OCI-LY7 (cell line): ENCODE measurements around the gene RBM44. TPM values are rescaled to one million over a fixed set of nuclear protein-coding genes. Genes with fewer than 3 reads are reported as not detected.

Source experiments
- BruUV-seq: library from RNA; stranded (reverse); fragments of 400-500 nt; replicated peaks from 2 replicates; lab custom pipeline; 2021; lab: Mats Ljungman, UMichigan
- CTCF ChIA-PET: fragments of 300-600 bp; sonication (Branson Sonifier 250); formaldehyde crosslinking; loops from one replicate; lab custom pipeline; 2022; ENCODE audit warnings: antibody characterized with exemption; ENCODE audit not compliant: unreplicated experiment; lab: Charles Lee
- POLR2A ChIA-PET: fragments of 300-600 bp; sonication (Branson Sonifier 250); formaldehyde crosslinking; loops from one replicate; lab custom pipeline; 2022; ENCODE audit warnings: antibody characterized with exemption; lab: Charles Lee
- DNase-seq: peaks from one replicate; pipeline ENCODE4 v3.0.0-alpha.2; 2015; ENCODE audit warnings: low spot score
- H2AFZ ChIP-seq: fragments of 200-600 bp; sonication (generic), shearing (Covaris generic); 2 replicates; pipeline ENCODE4 v1.6.1; 2014; ENCODE audit warnings: mild to moderate bottlenecking, antibody characterized with exemption, low read length, moderate library complexity
- H3K27ac ChIP-seq: fragments of 200-600 bp; sonication (generic); 2 replicates; pipeline ENCODE4 v1.5.1; 2014; ENCODE audit warnings: mixed run types, low read depth, mild to moderate bottlenecking, moderate library complexity, low read length, inconsistent platforms; ENCODE audit not compliant: poor library complexity, severe bottlenecking
- H3K36me3 ChIP-seq: fragments of 200-600 bp; sonication (generic); 2 replicates; pipeline ENCODE4 v1.6.1; 2014; ENCODE audit warnings: mild to moderate bottlenecking, antibody characterized with exemption, low read length, moderate library complexity, mixed read lengths; ENCODE audit not compliant: insufficient read depth
- H3K4me1 ChIP-seq: fragments of 200-600 bp; sonication (generic); 2 replicates; pipeline ENCODE4 v1.5.1; 2014; ENCODE audit warnings: mild to moderate bottlenecking, low read length; ENCODE audit not compliant: insufficient read depth, poor library complexity, severe bottlenecking
- H3K4me2 ChIP-seq: fragments of 200-600 bp; sonication (generic); 2 replicates; pipeline ENCODE4 v1.6.1; 2014; ENCODE audit warnings: mild to moderate bottlenecking, low read length
- H3K4me3 ChIP-seq: fragments of 200-600 bp; sonication (generic); 2 replicates; pipeline ENCODE4 v1.5.1; 2014; ENCODE audit warnings: mild to moderate bottlenecking, low read depth, low read length; ENCODE audit not compliant: poor library complexity, severe bottlenecking
- H3K79me2 ChIP-seq: fragments of 200-600 bp; sonication (generic); 2 replicates; pipeline ENCODE4 v1.6.1; 2016; ENCODE audit warnings: low read depth, mild to moderate bottlenecking, low read length, moderate library complexity, mixed read lengths; ENCODE audit not compliant: insufficient read depth
- H3K9me2 ChIP-seq: fragments of 200-600 bp; sonication (generic); 2 replicates; pipeline ENCODE4 v1.6.1; 2016; ENCODE audit warnings: mild to moderate bottlenecking, low read length, mixed read lengths; ENCODE audit not compliant: insufficient read depth
- H3K9me3 ChIP-seq: fragments of 200-600 bp; sonication (generic); 2 replicates; pipeline ENCODE4 v1.6.1; 2014; ENCODE audit warnings: mild to moderate bottlenecking, mixed run types, low read length, mixed read lengths
- H4K20me1 ChIP-seq: fragments of 200-600 bp; sonication (generic); 2 replicates; pipeline ENCODE4 v1.6.1; 2014; ENCODE audit warnings: mild to moderate bottlenecking, antibody characterized with exemption, low read length, moderate library complexity, mixed read lengths; ENCODE audit not compliant: insufficient read depth
- CTCF ChIP-seq: fragments of 200-600 bp; sonication (generic); conservative IDR thresholded peaks from 2 replicates; pipeline ENCODE4 v1.5.1; 2014; ENCODE audit warnings: mild to moderate bottlenecking, antibody characterized with exemption, low read length, moderate library complexity, mixed read lengths
- EZH2phosphoT487 ChIP-seq: fragments of 200-600 bp; sonication (generic); IDR thresholded peaks from 2 replicates; pipeline ENCODE4 v1.6.1; 2018; ENCODE audit warnings: low read depth, borderline replicate concordance, mild to moderate bottlenecking, mixed run types, antibody characterized with exemption, low read length, moderate library complexity, mixed read lengths
- intact Hi-C: fragments of 100-400 bp; cut with micrococcal nuclease; formaldehyde crosslinking; loops from one replicate; pipeline ENCODE4 v1.10.0; 2022; ENCODE audit not compliant: unreplicated experiment
- total RNA-seq, 2 experiments: library from RNA; depleted of rRNA in 1 of 2; stranded (reverse); fragments of >200 nt in 1 of 2; shearing (Covaris generic) in 1 of 2; gene quantifications; 2 replicates each; pipeline ENCODE4 v1.2.3, GENCODE V29; 2014 to 2022

Gene RBM44
- total RNA-seq, 2 experiments from 2014 or later = 0.72 to 1.2 TPM

- no peaks in the 10 kb centered on the region for H3K36me3 ChIP-seq
- H3K4me2 ChIP-seq = no peak overlapping the region
- CTCF ChIA-PET = no interaction called here
- no peaks in the 10 kb centered on the region for H3K9me3 ChIP-seq
- H3K9me2 ChIP-seq = no peaks in the 10 kb centered on the region
- no peak overlapping the region for H3K27ac ChIP-seq
- no peaks in the 10 kb centered on the region for H4K20me1 ChIP-seq
- no peak for TF ChIP-seq EZH2phosphoT487
- TF ChIP-seq CTCF = no peak
- intact Hi-C loops = no loop called here
- DNase-seq = no peak
- no peak overlapping the region for H3K4me3 ChIP-seq
- no peak overlapping the region for H2AFZ ChIP-seq
- H3K4me1 ChIP-seq = no peaks in the 10 kb centered on the region
- H3K79me2 ChIP-seq = no peaks in the 10 kb centered on the region
- BruUV-seq = no TSS peak
- POLR2A ChIA-PET = interaction anchor here (1.1 kb wide), 2 partner anchors 9 to 1397 kb away, joined by 3 to 6 read pairs; no protein-coding TSS in a partner anchor
Observed at GRCh38 chr2:237819231-237819630, 20.7 kb downstream of the RBM44 start.

- intact Hi-C loops = no loop called here
- Histone ChIP-seq H3K9me2 (no peaks in the 10 kb centered on the region), H3K4me2 (no peak overlapping the region), H3K4me1 (no peaks in the 10 kb centered on the region), H3K27ac (no peak overlapping the region), H4K20me1 (no peaks in the 10 kb centered on the region), H3K9me3 (no peaks in the 10 kb centered on the region), H2AFZ (no peak overlapping the region), H3K4me3 (no peak overlapping the region), H3K79me2 (no peaks in the 10 kb centered on the region), H3K36me3 (no peaks in the 10 kb centered on the region)
- no TSS peak for BruUV-seq
- POLR2A ChIA-PET = interaction anchor here (0.7 kb wide), 1 partner anchor 9 kb away, joined by 3 read pairs; no protein-coding TSS in a partner anchor
- DNase-seq = no peak
- no peak for TF ChIP-seq CTCF
- TF ChIP-seq EZH2phosphoT487 = no peak
- CTCF ChIA-PET = no interaction called here
Observed at GRCh38 chr2:237820421-237820820, 21.8 kb downstream of the RBM44 start.

GRCh38 chr2:237823544-237823943 is 25.0 kb downstream of the RBM44 start:
- no peaks in the 10 kb centered on the region for H3K36me3 ChIP-seq
- BruUV-seq = no TSS peak
- no peaks in the 10 kb centered on the region for H3K79me2 ChIP-seq
- H3K9me2 ChIP-seq = no peaks in the 10 kb centered on the region
- CTCF ChIA-PET = no interaction called here
- no peak overlapping the region for H2AFZ ChIP-seq
- POLR2A ChIA-PET = no interaction called here
- intact Hi-C loops = no loop called here
- no peak overlapping the region for H3K4me2 ChIP-seq
- H3K4me1 ChIP-seq = no peaks in the 10 kb centered on the region
- no peaks in the 10 kb centered on the region for H3K9me3 ChIP-seq
- no peak overlapping the region for H3K4me3 ChIP-seq
- H4K20me1 ChIP-seq = no peaks in the 10 kb centered on the region
- no peak overlapping the region for H3K27ac ChIP-seq
- no peak for TF ChIP-seq EZH2phosphoT487
- TF ChIP-seq CTCF = no peak
- no peak for DNase-seq
